Loucy (cell line): ENCODE measurements around the gene TREML2.

Experiments
- EZH2phosphoT487 ChIP-seq: fragments of 200-600 bp; IDR thresholded peaks from 2 replicates; pipeline ENCODE4 v1.6.1; 2018; ENCODE audit warnings: antibody characterized with exemption, mild to moderate bottlenecking, moderate library complexity, borderline replicate concordance
- TF ChIP-seq, protein P1 (sequence below): fragments of 200-600 bp; sonication (generic); conservative IDR thresholded peaks from 2 replicates; pipeline ENCODE4 v1.5.1; 2014; ENCODE audit warnings: mild to moderate bottlenecking, antibody characterized with exemption, low read length

DNA sequence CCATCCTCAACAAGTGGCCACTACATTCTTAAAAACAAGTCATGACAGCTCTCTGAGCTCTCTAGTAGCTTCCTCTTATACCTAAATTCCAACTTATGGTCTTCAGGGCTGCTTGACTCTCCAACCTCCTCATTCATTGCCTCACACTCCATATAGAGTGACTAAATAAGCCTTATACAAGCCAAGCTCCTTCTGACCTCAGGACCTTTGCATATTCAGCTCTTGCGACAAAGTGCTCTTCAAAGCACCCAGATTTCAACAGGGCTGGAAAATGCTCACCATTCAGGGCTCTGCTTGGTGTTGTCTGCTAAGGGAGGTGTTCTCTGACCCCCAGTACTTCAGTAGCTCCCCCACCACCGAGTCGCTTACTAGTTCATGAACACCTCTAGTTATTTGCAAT is 3.7 kb downstream of the TREML2 start:
- TF ChIP-seq, protein P1, sequence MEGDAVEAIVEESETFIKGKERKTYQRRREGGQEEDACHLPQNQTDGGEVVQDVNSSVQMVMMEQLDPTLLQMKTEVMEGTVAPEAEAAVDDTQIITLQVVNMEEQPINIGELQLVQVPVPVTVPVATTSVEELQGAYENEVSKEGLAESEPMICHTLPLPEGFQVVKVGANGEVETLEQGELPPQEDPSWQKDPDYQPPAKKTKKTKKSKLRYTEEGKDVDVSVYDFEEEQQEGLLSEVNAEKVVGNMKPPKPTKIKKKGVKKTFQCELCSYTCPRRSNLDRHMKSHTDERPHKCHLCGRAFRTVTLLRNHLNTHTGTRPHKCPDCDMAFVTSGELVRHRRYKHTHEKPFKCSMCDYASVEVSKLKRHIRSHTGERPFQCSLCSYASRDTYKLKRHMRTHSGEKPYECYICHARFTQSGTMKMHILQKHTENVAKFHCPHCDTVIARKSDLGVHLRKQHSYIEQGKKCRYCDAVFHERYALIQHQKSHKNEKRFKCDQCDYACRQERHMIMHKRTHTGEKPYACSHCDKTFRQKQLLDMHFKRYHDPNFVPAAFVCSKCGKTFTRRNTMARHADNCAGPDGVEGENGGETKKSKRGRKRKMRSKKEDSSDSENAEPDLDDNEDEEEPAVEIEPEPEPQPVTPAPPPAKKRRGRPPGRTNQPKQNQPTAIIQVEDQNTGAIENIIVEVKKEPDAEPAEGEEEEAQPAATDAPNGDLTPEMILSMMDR = no peak
- no peak for TF ChIP-seq EZH2phosphoT487
